HUES6 (cell line): ENCODE measurements around the gene PODN.

Experiments used
- H3K27ac ChIP-seq: 2 replicates; pipeline ENCODE4 v1.7.0; 2013; ENCODE audit warnings: low read depth, mild to moderate bottlenecking, low read length, inconsistent platforms
- H3K27me3 ChIP-seq: 2 replicates; pipeline ENCODE4 v1.6.1; 2013; ENCODE audit warnings: low read length; ENCODE audit not compliant: control insufficient read depth, insufficient read depth
- H3K36me3 ChIP-seq: 2 replicates; pipeline ENCODE4 v1.6.1; 2013; ENCODE audit warnings: low read length; ENCODE audit not compliant: control insufficient read depth, insufficient read depth
- H3K4me1 ChIP-seq: 2 replicates; pipeline ENCODE4 v1.6.1; 2013; ENCODE audit warnings: low read length; ENCODE audit not compliant: control insufficient read depth, insufficient read depth
- H3K4me3 ChIP-seq: 2 replicates; pipeline ENCODE4 v1.5.1; 2013; ENCODE audit warnings: low read depth, low read length
- H3K9ac ChIP-seq: one replicate; pipeline ENCODE4 v1.6.1; 2013; ENCODE audit warnings: mild to moderate bottlenecking, low read length
- H3K9me3 ChIP-seq: 2 replicates; pipeline ENCODE4 v1.6.1; 2013; ENCODE audit warnings: low read depth, low read length; ENCODE audit not compliant: control insufficient read depth, insufficient read depth

Gene PODN

GRCh38 chr1:53068314-53069099, 6.5 kb downstream of the PODN start:
- H3K9ac ChIP-seq: no peak overlapping the region
- peaks cover 3% of the 10 kb centered on the region; the same call in 1 of the 2 replicates for H3K4me1 ChIP-seq
- peaks cover 22% of the 10 kb centered on the region for H3K27me3 ChIP-seq

GRCh38 chr1:53069265-53069662, 7.3 kb downstream of the PODN start:
- Histone ChIP-seq H3K36me3 (no peaks in the 10 kb centered on the region), H3K4me1 (no peaks in the 10 kb centered on the region), H3K27ac (no peak overlapping the region), H3K9ac (no peak overlapping the region), H3K9me3 (no peaks in the 10 kb centered on the region), H3K4me3 (no peak overlapping the region), H3K27me3 (peaks cover 15% of the 10 kb centered on the region)

More at GRCh38 chr1:53068314-53069099, 6.5 kb downstream of the PODN start:
- H3K36me3 ChIP-seq: no peaks in the 10 kb centered on the region
- no peak overlapping the region for H3K4me3 ChIP-seq
- no peak overlapping the region for H3K27ac ChIP-seq
- no peaks in the 10 kb centered on the region for H3K9me3 ChIP-seq

GRCh38 chr1:53069663-53070327, 7.8 kb downstream of the PODN start:
- no peak overlapping the region for H3K9ac ChIP-seq
- no peaks in the 10 kb centered on the region for H3K4me1 ChIP-seq
- no peak overlapping the region for H3K4me3 ChIP-seq
- no peaks in the 10 kb centered on the region for H3K36me3 ChIP-seq
- peaks cover 10% of the 10 kb centered on the region for H3K27me3 ChIP-seq
- no peak overlapping the region for H3K27ac ChIP-seq
- H3K9me3 ChIP-seq: no peaks in the 10 kb centered on the region

GRCh38 chr1:53070621-53071020, 8.6 kb downstream of the PODN start:
- Histone ChIP-seq H3K9me3 (no peaks in the 10 kb centered on the region), H3K9ac (no peak overlapping the region), H3K36me3 (no peaks in the 10 kb centered on the region), H3K27me3 (peaks cover 1% of the 10 kb centered on the region), H3K4me1 (no peaks in the 10 kb centered on the region), H3K27ac (no peak overlapping the region), H3K4me3 (no peak overlapping the region)

- no peak overlapping the region for H3K27ac ChIP-seq
- no peaks in the 10 kb centered on the region for H3K4me1 ChIP-seq
- H3K4me3 ChIP-seq: no peak overlapping the region
- H3K9me3 ChIP-seq: no peaks in the 10 kb centered on the region
- no peaks in the 10 kb centered on the region for H3K36me3 ChIP-seq
- no peaks in the 10 kb centered on the region; the same call in 1 of the 2 replicates for H3K27me3 ChIP-seq
- H3K9ac ChIP-seq: no peak overlapping the region
Measured at GRCh38 chr1:53071167-53071865, 9.3 kb downstream of the PODN start.

GRCh38 chr1:53071915-53072314, 9.9 kb downstream of the PODN start:
- Histone ChIP-seq H3K36me3 (no peaks in the 10 kb centered on the region), H3K27ac (no peak overlapping the region), H3K4me1 (no peaks in the 10 kb centered on the region), H3K27me3 (no peaks in the 10 kb centered on the region; the same call in 1 of the 2 replicates), H3K9me3 (no peaks in the 10 kb centered on the region), H3K4me3 (no peak overlapping the region), H3K9ac (no peak overlapping the region)

- Histone ChIP-seq H3K27ac (no peak overlapping the region), H3K4me1 (no peaks in the 10 kb centered on the region), H3K27me3 (no peaks in the 10 kb centered on the region; the same call in 1 of the 2 replicates), H3K36me3 (no peaks in the 10 kb centered on the region), H3K9ac (no peak overlapping the region), H3K9me3 (no peaks in the 10 kb centered on the region), H3K4me3 (no peak overlapping the region)
Measured at GRCh38 chr1:53073287-53073686, 11.3 kb downstream of the PODN start.

GRCh38 chr1:53073868-53074311, 11.9 kb downstream of the PODN start:
- Histone ChIP-seq H3K9ac (no peak overlapping the region), H3K36me3 (no peaks in the 10 kb centered on the region), H3K27ac (no peak overlapping the region), H3K9me3 (no peaks in the 10 kb centered on the region), H3K4me3 (no peak overlapping the region), H3K27me3 (no peaks in the 10 kb centered on the region; the same call in 1 of the 2 replicates), H3K4me1 (no peaks in the 10 kb centered on the region)

GRCh38 chr1:53074313-53075154, 12.5 kb downstream of the PODN start:
- Histone ChIP-seq H3K36me3 (no peaks in the 10 kb centered on the region), H3K4me1 (no peaks in the 10 kb centered on the region), H3K9ac (no peak overlapping the region), H3K9me3 (no peaks in the 10 kb centered on the region), H3K4me3 (no peak overlapping the region), H3K27ac (no peak overlapping the region), H3K27me3 (no peaks in the 10 kb centered on the region; the same call in 1 of the 2 replicates)

GRCh38 chr1:53075206-53075605, 13.2 kb downstream of the PODN start:
- H3K9ac ChIP-seq: no peak overlapping the region
- no peaks in the 10 kb centered on the region for H3K9me3 ChIP-seq
- no peaks in the 10 kb centered on the region for H3K36me3 ChIP-seq
- H3K4me3 ChIP-seq: no peak overlapping the region
- no peak overlapping the region for H3K27ac ChIP-seq
- no peaks in the 10 kb centered on the region; the same call in 1 of the 2 replicates for H3K27me3 ChIP-seq
- no peaks in the 10 kb centered on the region for H3K4me1 ChIP-seq
